ENCODE results near the gene KSR2. TPM values are rescaled to one million over a fixed set of nuclear protein-coding genes. Genes with fewer than 3 reads are reported as not detected.

KSR2 gene
- total and polyA plus RNA-seq, 2 of the 4 experiments (the other 2 are of a cell fraction): not detected

DNA sequence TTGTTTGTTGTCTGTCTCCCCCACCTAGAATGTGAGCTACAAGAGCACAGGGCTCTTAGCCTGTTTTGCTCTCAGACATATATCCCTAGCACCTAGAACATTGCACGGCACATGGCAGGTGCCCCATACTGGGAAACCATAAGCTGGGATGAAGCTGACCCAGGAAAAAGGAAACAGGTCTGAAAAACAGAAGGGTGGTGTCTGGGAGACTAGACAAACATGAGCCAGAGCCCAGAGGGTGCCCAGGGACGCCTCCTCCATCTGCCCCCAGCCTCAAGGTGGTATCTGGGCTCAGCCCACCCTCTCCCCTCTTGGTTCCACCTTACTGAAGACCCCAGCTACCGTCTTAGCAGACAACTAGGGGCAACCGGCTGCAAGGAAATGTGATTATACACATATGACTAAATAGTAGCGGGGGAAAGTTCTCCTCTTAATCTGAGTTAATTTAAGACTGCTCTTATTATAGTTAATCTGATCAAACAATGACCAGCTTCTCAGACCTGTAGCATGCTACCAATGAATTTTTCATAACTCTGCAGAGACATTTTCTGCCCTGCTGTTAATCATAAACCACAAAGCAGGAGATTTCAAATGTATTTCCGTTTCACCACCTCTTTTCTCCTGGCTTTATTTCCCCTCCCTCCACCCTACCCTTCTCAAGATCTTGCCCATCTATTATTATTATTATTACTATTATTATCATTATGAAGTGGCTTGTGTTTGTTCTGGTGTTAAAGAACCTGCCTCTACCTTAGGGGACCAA lies 31.9 kb downstream of the KSR2 start:
- DNase-seq: no peak
- Histone ChIP-seq H4K91ac (ENCODE audit: insufficient read depth, low read depth, low read length) (no peak overlapping the region), H3K79me1 (ENCODE audit: low read depth in 1 of 2, low read length in 2 of 2) (no peaks in the 10 kb centered on the region), H3K4me1 (ENCODE audit: control insufficient read depth, insufficient read depth, low read length) (no peaks in the 10 kb centered on the region), H2BK5ac (ENCODE audit: low read depth, low read length, poor library complexity, severe bottlenecking) (no peak overlapping the region), H3K4me3 (ENCODE audit: insufficient read depth, low read depth, low read length) (no peak overlapping the region), H4K20me1 (ENCODE audit: insufficient read depth, low read length) (no peaks in the 10 kb centered on the region), H3K4me2 (ENCODE audit: low read depth, low read length) (no peak overlapping the region), H2AFZ (replicated peaks; ENCODE audit: low read length, poor library complexity) (no peak overlapping the region), H3K18ac (ENCODE audit: low read depth, low read length) (no peak overlapping the region), H4K8ac (ENCODE audit: low read depth in 2 of 2, low read length in 2 of 2) (no peak overlapping the region), H2BK15ac (ENCODE audit: low read depth, low read length) (no peak overlapping the region), H3K9me3 (ENCODE audit: control insufficient read depth, insufficient read depth, low read length) (peaks cover 12% of the 10 kb centered on the region), H3K4ac (ENCODE audit: low read depth, low read length) (no peak overlapping the region), H2BK20ac (ENCODE audit: low read depth, low read length) (no peak overlapping the region), H3K14ac (replicated peaks; ENCODE audit: low read depth, low read length) (no peak overlapping the region), H3K23ac (ENCODE audit: low read depth, low read length) (no peak overlapping the region), H3K36me3 (ENCODE audit: control insufficient read depth, insufficient read depth, low read length) (no peaks in the 10 kb centered on the region), H3K56ac (ENCODE audit: extremely low read depth, insufficient read depth, low read length) (no peak overlapping the region), H3K9me1 (ENCODE audit: insufficient read depth, low read length) (no peaks in the 10 kb centered on the region), H4K5ac (ENCODE audit: low read depth, low read length) (no peak overlapping the region), H3K27ac (ENCODE audit: insufficient read depth, low read length) (no peak overlapping the region), H2AK5ac (ENCODE audit: low read depth, low read length) (no peak overlapping the region), H3K27me3 (ENCODE audit: control insufficient read depth, insufficient read depth, low read length) (no peaks in the 10 kb centered on the region), H2BK120ac (ENCODE audit: low read depth, low read length) (no peak overlapping the region), H2AK9ac (replicated peaks; ENCODE audit: low read depth, low read length, poor library complexity) (no peak overlapping the region), H3K9ac (ENCODE audit: low read depth, low read length) (no peak overlapping the region)
- WGBS, 2 experiments (ENCODE audit: extremely low coverage in 2 of 2, insufficient read length in 1 of 2): no CpG with 5 or more reads among the region's 6 CpGs
- intact Hi-C loops (cut with micrococcal nuclease): no loop called here
- dilution Hi-C loops (cut with HindIII; ENCODE audit: low sequenced_read_pairs, unreplicated experiment): no loop called here
- TF ChIP-seq ELK1 (IDR thresholded peaks at IDR 0.05; ENCODE audit: borderline replicate concordance, low read depth, low read length): no peak
- in situ Hi-C loops (cut with MboI; ENCODE audit: low sequenced_read_pairs): no loop called here
- ChIA-PET POLR2A (ENCODE audit: unreplicated experiment) (no interaction called here), CTCF (interaction anchor here (0.7 kb wide), 1 partner anchor 520 kb away, joined by 6 read pairs; no protein-coding TSS in a partner anchor)
- no peak for ATAC-seq (ENCODE audit: low read depth)
- no TSS peak for BruUV-seq (replicated peaks)

All from IMR-90 (cell line).